Activated CD8-positive, alpha-beta memory T cell treated with anti-CD3 and anti-CD28 coated beads for 1 hour (primary cell): ENCODE measurements around the gene USP6.
"Not testable (repeated sequence)": the region's sequence is repeated elsewhere in the genome, so short reads cannot be mapped to it uniquely, and the experiment has no call there.

Source experiments
- DNase-seq, 2 donors: peaks; one replicate each; pipeline ENCODE4 v3.0.0-alpha.2; 2020; ENCODE audit warnings: low read depth in 1 of 2; ENCODE audit errors: extremely low read depth in 1 of 2

USP6 gene

GRCh38 chr17:5134571-5134970, 18.7 kb downstream of the USP6 start:
- not testable (repeated sequence) for DNase-seq

DNA sequence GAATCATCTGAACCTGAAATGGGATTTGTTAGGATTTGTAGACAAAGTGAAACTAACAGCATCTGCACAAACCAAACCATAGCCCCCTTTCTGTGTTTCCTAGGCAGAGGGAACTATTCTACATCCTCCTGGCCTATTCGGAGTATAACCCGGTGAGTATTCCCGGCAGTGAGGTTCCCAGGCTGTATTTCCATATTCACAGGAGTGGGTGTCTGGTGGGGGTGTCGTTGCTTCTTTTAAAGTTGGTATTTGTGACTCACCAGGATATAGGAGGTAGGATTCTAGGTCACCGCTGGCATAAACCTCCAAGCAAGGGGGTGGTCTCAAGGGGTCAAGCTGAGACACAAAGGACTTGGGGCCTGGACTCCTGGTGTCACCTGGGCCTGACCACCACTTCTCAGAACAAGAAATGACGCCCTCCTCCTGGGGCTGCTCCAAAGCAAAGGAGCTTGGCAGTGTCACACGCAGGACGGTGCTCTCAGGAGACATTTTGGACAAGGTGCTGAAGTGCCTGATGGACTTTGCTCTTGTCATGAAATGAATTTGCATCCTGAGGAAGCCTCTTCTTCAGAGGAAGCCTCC, 19.4 kb downstream of the USP6 start:
- not testable (repeated sequence) for DNase-seq

DNA sequence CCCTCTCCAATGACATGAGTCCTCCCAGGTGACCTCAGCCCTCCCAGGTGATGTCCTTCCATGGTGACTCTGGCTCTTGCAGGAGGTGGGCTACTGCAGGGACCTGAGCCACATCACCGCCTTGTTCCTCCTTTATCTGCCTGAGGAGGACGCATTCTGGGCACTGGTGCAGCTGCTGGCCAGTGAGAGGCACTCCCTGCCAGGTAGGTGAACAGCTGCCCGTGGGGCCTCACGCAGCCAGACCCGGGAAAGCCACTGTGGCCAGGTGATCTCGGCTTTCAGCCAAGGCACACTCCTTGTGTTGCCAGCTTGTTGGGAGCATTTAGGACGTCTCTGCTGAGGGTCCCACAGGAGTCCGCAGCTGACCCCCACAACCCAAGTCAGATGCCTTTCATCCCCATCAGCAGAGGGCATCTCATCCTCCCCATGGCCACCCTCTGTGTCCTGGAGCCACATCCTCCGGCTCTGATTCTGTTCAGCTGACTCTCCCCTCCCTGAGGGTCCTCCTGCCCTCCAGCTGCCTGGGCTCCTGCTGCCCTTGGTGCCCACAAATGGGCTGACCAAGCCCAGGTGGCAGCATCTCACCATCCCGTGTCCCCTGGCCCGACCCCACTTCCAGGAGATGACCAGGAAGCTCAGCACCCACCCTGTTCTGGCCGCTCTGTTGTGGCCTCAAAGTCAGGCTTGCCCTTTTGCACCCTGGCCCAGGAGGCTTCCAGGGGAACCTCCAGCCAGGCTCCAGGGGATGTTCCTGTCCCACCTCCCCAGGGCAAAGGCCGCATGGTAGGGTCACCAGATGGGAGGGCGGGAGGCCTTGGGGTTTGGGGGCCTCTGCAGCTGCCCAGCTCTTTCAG, 20.1 kb downstream of the USP6 start:
- DNase-seq = no peak

GRCh38 chr17:5136580-5137412, 21.0 kb downstream of the USP6 start:
- not testable (repeated sequence) for DNase-seq

- DNase-seq = not testable (repeated sequence)
These were observed 21.8 kb downstream of the USP6 start for GRCh38 chr17:5137511-5138197.

GRCh38 chr17:5138198-5138544, 22.3 kb downstream of the USP6 start:
- not testable (repeated sequence) for DNase-seq

DNA sequence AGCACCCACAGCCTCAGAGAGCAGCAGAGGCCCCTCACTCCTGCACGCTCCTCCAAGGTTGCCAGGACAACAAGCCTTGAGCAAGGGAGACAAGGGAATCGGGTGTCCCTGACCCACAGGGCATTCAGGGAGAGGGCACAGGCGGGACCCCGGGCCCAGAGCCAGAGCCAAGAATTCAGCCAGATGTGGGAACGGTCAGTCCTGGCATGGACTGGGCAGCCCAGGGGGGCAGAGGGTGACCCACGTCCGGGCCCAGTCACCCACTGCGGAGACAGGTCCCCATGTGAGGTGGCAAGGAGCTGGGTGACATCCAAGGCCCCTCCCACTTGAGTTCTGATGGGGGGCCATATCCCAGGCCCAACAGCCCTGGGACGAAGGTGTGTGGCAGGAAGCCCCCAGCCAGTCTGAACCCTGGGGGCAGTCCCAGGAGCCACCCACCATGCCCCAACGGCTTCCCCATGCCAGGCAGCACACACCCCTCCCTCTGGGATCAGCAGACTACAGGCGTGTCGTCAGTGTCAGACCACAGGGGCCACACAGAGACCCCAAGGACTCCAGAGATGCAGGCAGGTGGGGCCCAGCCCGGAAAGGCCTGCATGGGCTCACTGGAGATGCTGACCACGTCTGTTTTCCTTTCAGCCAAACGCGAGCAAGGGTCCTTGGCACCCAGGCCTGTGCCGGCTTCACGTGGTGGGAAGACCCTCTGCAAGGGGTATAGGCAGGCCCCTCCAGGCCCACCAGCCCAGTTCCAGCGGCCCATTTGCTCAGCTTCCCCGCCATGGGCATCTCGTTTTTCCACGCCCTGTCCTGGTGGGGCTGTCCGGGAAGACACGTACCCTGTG, 23.0 kb downstream of the USP6 start:
- DNase-seq = no peak

DNA sequence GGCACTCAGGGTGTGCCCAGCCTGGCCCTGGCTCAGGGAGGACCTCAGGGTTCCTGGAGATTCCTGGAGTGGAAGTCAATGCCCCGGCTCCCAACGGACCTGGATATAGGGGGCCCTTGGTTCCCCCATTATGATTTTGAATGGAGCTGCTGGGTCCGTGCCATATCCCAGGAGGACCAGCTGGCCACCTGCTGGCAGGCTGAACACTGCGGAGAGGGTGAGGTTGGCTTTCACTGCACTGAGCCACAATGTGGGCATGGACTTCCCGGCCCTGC, 23.6 kb downstream of the USP6 start:
- no peak for DNase-seq

GRCh38 chr17:5142877-5143276, 27.0 kb downstream of the USP6 start:
- not testable (repeated sequence) for DNase-seq

- DNase-seq = not testable (repeated sequence)
These were observed 30.3 kb downstream of the USP6 start for GRCh38 chr17:5146122-5146521.

- DNase-seq = not testable (repeated sequence)
These were observed 44.9 kb downstream of the USP6 start for GRCh38 chr17:5160702-5161101.

DNA sequence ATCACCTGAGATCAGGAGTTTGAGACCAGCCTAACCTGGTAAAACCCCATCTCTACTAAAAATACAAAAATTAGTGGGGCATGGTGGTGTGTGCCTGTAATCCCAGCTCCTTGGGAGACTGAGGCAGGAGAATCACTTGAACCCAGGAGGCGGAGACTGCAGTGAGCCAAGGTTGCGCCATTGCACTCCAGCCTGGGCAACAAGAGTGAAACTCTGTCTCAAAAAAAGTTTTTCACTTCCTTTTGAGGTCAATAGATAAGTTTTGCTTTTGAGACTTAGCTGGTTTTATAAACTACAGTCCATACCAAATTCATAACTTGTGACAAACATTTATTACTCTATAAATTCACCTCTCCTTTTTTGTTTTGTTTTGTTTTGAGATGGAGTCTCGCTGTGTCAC, 46.0 kb downstream of the USP6 start:
- not testable (repeated sequence) for DNase-seq

GRCh38 chr17:5164436-5164835, 48.6 kb downstream of the USP6 start:
- DNase-seq = no peak

- DNase-seq = not testable (repeated sequence)
These were observed 50.1 kb downstream of the USP6 start for GRCh38 chr17:5165791-5166564.

DNA sequence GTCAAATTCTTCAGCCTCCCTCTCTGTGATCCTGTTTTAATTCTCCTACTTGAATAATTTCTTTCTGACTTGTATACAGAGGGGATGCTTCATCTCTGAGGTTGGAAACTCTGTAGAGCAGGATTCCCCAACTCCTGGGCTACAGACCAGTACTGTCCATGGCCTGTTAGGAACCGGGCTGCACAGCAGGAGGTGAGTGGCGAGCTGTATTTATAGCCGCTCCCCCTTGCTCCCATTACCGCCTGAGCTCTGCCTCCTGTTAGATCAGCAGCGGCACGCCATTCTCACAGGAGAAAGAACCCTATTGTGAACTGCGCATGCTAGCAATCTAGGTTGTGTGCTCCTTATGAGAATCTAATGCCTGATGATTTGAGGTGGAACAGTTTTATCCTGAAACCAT, 59.2 kb downstream of the USP6 start:
- DNase-seq = not testable (repeated sequence)

- DNase-seq = no peak
These were observed 63.2 kb downstream of the USP6 start for GRCh38 chr17:5179003-5179402.

GRCh38 chr17:5181509-5182305, 65.9 kb downstream of the USP6 start:
- no peak for DNase-seq

- no peak for DNase-seq
These were observed 67.0 kb downstream of the USP6 start for GRCh38 chr17:5182597-5183409.
